Right cardiac atrium (tissue), 5 donors: ENCODE results near the gene PODNL1. TPM values are rescaled to one million over a fixed set of nuclear protein-coding genes. Genes with fewer than 3 reads are reported as not detected.
"Not testable (repeated sequence)": the region's sequence is repeated elsewhere in the genome, so short reads cannot be mapped to it uniquely, and the experiment has no call there.

Source experiments
- ATAC-seq, 2 donors: fragments of 200-7000 bp; cut with Tn5 transposase; one replicate each; pipeline versions ENCODE4 v1.8.0 to v1.9.1; 2020; ENCODE audit warnings: moderate library complexity in 2 of 2, mild to moderate bottlenecking in 1 of 2
- DNase-seq, 3 donors: peaks; one replicate each; pipeline ENCODE4 v3.0.0-alpha.2; 2020
- H3K27ac ChIP-seq: one replicate; pipeline ENCODE4 v1.5.1; 2013; ENCODE audit warnings: mild to moderate bottlenecking, low read length, control low read depth, moderate library complexity
- H3K27me3 ChIP-seq: one replicate; pipeline ENCODE4 v1.6.1; 2013; ENCODE audit not compliant: control insufficient read depth, insufficient read depth
- H3K4me1 ChIP-seq: one replicate; pipeline ENCODE4 v1.6.1; 2013; ENCODE audit warnings: low read length; ENCODE audit not compliant: control insufficient read depth, insufficient read depth
- H3K4me3 ChIP-seq: one replicate; pipeline ENCODE4 v1.5.1; 2013; ENCODE audit warnings: low read length, control low read depth
- H3K9me3 ChIP-seq: one replicate; pipeline ENCODE4 v1.6.1; 2013; ENCODE audit warnings: low read length; ENCODE audit not compliant: control insufficient read depth
- WGBS: extraction: QIAGEN DNeasy Blood & Tissue Kit; methylation state at CpG from one replicate; pipeline ENCODE4 v1.1.7; 2013; 5-methylcytosine and 5-hydroxymethylcytosine counted together
- intact Hi-C, 4 donors: fragments of 100-400 bp; cut with DNase I; formaldehyde crosslinking; loops; one replicate each; pipeline versions ENCODE4 v1.11.0 to v1.14.0; 2022 to 2023
- polyA plus RNA-seq: library from polyadenylated mRNA; stranded (reverse); fragments of 200-250 nt; gene quantifications from one replicate; pipeline ENCODE4 v1.2.3, GENCODE V29; 2013
- total RNA-seq, 4 donors: library from RNA; stranded (reverse); fragmentation: NEBNext Ultra II Directional; extraction: Animal tissue kit (Norgen Biotek cat#: 25700); gene quantifications; one replicate each; pipeline ENCODE4 v1.2.1, GENCODE V29; 2021
- donor health status: healthy with polysubstance abuse.
- donor health status: DM: no; HTN: yes; CAD: no.
- donor health status: DM: no; HTN: no; CAD: no.
- donor health status: DM: no; HTN: yes; CAD: no; lungs with severe emphysema.
- donor health status: DM: yes; HTN: yes; CAD: no.

Gene PODNL1
- total and polyA plus RNA-seq, 5 donors: 1.4 to 3.2 (median 2.1) TPM

- DNase-seq (no peak), ATAC-seq (no peak)
- H3K4me1 ChIP-seq: no peaks in the 10 kb centered on the region
- intact Hi-C loops: no loop called here
- 95% methylated on average over 2 of the region's 2 CpGs for WGBS
- H3K9me3 ChIP-seq: no peaks in the 10 kb centered on the region
- H3K27ac ChIP-seq: no peak overlapping the region
- no peak overlapping the region for H3K4me3 ChIP-seq
- H3K27me3 ChIP-seq: no peaks in the 10 kb centered on the region
Observed at GRCh38 chr19:13934785-13935109, 3.5 kb downstream of the PODNL1 start.

- intact Hi-C loops: no loop called here
- no peaks in the 10 kb centered on the region for H3K9me3 ChIP-seq
- WGBS: 88% methylated on average over 42 of the region's 42 CpGs
- H3K27me3 ChIP-seq: no peaks in the 10 kb centered on the region
- ATAC-seq (peak; percentile 7 to 19), DNase-seq (no peak)
- H3K27ac ChIP-seq: no peak overlapping the region
- H3K4me3 ChIP-seq: no peak overlapping the region
- H3K4me1 ChIP-seq: no peaks in the 10 kb centered on the region
Observed at GRCh38 chr19:13932911-13933393, 5.3 kb downstream of the PODNL1 start.

- 95% methylated on average over 6 of the region's 6 CpGs for WGBS
- Histone ChIP-seq H3K27ac (no peak overlapping the region), H3K9me3 (no peaks in the 10 kb centered on the region), H3K4me1 (no peaks in the 10 kb centered on the region), H3K4me3 (no peak overlapping the region), H3K27me3 (no peaks in the 10 kb centered on the region)
- intact Hi-C loops: no loop called here
- no peak for DNase-seq
- ATAC-seq: no peak
Observed at GRCh38 chr19:13932149-13932637, 6.0 kb downstream of the PODNL1 start.

GRCh38 chr19:13931391-13932148 lies 6.6 kb downstream of the PODNL1 start:
- no peaks in the 10 kb centered on the region for H3K4me1 ChIP-seq
- H3K27ac ChIP-seq: no peak overlapping the region
- peak in 1 of 3 donors; percentile 59 for DNase-seq
- H3K4me3 ChIP-seq: no peak overlapping the region
- intact Hi-C loops: no loop called here
- H3K27me3 ChIP-seq: no peaks in the 10 kb centered on the region
- no peak for ATAC-seq
- no peaks in the 10 kb centered on the region for H3K9me3 ChIP-seq
- 80% methylated on average over 30 of the region's 30 CpGs for WGBS

GRCh38 chr19:13930402-13930801 lies 7.8 kb downstream of the PODNL1 start:
- WGBS: 86% methylated on average over 17 of the region's 17 CpGs
- intact Hi-C loops: no loop called here
- Histone ChIP-seq H3K9me3 (no peaks in the 10 kb centered on the region), H3K4me3 (no peak overlapping the region), H3K27me3 (no peaks in the 10 kb centered on the region), H3K27ac (no peak overlapping the region), H3K4me1 (no peaks in the 10 kb centered on the region)
- no peak for ATAC-seq
- no peak for DNase-seq

- no peaks in the 10 kb centered on the region for H3K9me3 ChIP-seq
- intact Hi-C loops: no loop called here
- DNase-seq (no peak), ATAC-seq (no peak)
- no peak overlapping the region for H3K27ac ChIP-seq
- no peak overlapping the region for H3K4me3 ChIP-seq
- no peaks in the 10 kb centered on the region for H3K4me1 ChIP-seq
- WGBS: 91% methylated on average over 17 of the region's 17 CpGs
- no peaks in the 10 kb centered on the region for H3K27me3 ChIP-seq
Observed at GRCh38 chr19:13929956-13930355, 8.3 kb downstream of the PODNL1 start.

GRCh38 chr19:13929340-13929739 lies 8.9 kb downstream of the PODNL1 start:
- DNase-seq: no peak
- 76% methylated on average over 12 of the region's 12 CpGs for WGBS
- H3K27me3 ChIP-seq: no peaks in the 10 kb centered on the region
- H3K4me1 ChIP-seq: no peaks in the 10 kb centered on the region
- no peaks in the 10 kb centered on the region for H3K9me3 ChIP-seq
- no peak for ATAC-seq
- no peak overlapping the region for H3K4me3 ChIP-seq
- no peak overlapping the region for H3K27ac ChIP-seq
- intact Hi-C loops: no loop called here

GRCh38 chr19:13926715-13927114 lies 11.5 kb downstream of the PODNL1 start:
- DNase-seq (no peak), ATAC-seq (peak in 1 of 2 donors; percentile 77)
- Histone ChIP-seq H3K27ac (peak overlapping the region; percentile 23), H3K4me3 (no peak overlapping the region), H3K27me3 (no peaks in the 10 kb centered on the region), H3K9me3 (no peaks in the 10 kb centered on the region), H3K4me1 (no peaks in the 10 kb centered on the region)
- intact Hi-C loops: no loop called here
- WGBS: 65% methylated on average over 8 of the region's 8 CpGs

- H3K27me3 ChIP-seq: no peaks in the 10 kb centered on the region
- intact Hi-C loops: no loop called here
- no peaks in the 10 kb centered on the region for H3K4me1 ChIP-seq
- H3K27ac ChIP-seq: peak overlapping the region; percentile 23
- H3K9me3 ChIP-seq: no peaks in the 10 kb centered on the region
- no peak overlapping the region for H3K4me3 ChIP-seq
- WGBS: 85% methylated on average over 4 of the region's 4 CpGs
- no peak for ATAC-seq
- no peak for DNase-seq
Observed at GRCh38 chr19:13926010-13926409, 12.2 kb downstream of the PODNL1 start.

GRCh38 chr19:13923194-13923987 lies 14.8 kb downstream of the PODNL1 start:
- intact Hi-C loops: no loop called here
- ATAC-seq: no peak
- DNase-seq: no peak
- Histone ChIP-seq H3K27ac (no peak overlapping the region), H3K4me3 (no peak overlapping the region), H3K27me3 (no peaks in the 10 kb centered on the region), H3K9me3 (no peaks in the 10 kb centered on the region), H3K4me1 (no peaks in the 10 kb centered on the region)
- 94% methylated on average over 28 of the region's 28 CpGs for WGBS

GRCh38 chr19:13922118-13922517 lies 16.1 kb downstream of the PODNL1 start:
- H3K4me3 ChIP-seq, H3K4me1 ChIP-seq, intact Hi-C loops, DNase-seq, H3K27me3 ChIP-seq, H3K9me3 ChIP-seq, ATAC-seq, H3K27ac ChIP-seq: not testable (repeated sequence)
- WGBS: 97% methylated on average over 6 of the region's 6 CpGs
